A549 treated with AZD9567 at 1 μM for 4 hours (cell line): ENCODE results near the gene L2HGDH. TPM values are rescaled to one million over a fixed set of nuclear protein-coding genes. Genes with fewer than 3 reads are reported as not detected.

ENCODE experiments used
- total RNA-seq: library from RNA; stranded (reverse); fragments of 200-300 nt; extraction: Qiagen RNA extraction; gene quantifications from 5 replicates; pipeline ENCODE4 v1.2.3, GENCODE V29; 2022; ENCODE audit not compliant: insufficient read depth

L2HGDH gene
- 8.5 to 11.4 TPM (median 10.5 TPM) in 5 replicates for total RNA-seq

DNA sequence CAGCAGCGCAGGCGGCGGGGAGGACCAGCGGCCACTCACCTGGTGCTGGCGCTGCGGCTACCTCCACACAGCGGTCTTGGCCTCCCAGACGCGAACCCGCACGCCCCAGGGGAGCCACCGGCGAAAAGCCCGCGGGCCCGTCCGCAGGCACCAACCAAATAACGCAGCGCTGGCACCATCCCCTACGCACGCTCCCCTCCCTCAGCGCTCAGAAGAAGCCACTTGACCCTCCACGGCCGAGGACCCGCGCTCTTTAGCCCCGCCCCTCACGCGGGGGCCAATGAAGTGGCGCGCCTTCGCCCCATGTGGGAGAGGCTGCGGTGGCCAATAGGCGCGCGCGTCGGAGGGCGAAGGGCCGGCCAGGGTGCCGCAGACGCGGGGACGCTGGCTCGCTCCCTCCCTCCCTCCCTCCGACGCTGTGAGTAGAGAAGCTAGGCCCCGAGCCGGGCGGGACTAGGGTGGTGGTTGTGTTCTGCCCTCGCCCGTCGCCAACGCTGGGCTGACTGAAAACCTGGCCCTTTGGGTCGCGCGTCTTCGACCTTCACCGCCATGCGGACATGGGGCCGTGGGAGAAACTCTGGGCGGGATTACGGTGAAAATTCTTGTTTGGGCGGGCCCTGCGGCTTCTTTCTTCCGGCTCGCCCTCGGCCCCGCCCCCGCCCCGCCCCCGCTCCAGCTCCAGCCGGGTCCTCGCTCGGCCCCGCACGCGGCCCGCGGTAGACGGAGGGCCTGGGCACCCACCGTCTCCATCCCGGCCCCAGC is at the start of gene L2HGDH, which contains the start of gene DMAC2L:
Gene L2HGDH (minus strand): TSS at position 258 of the 762 bp plus-strand sequence. CDS start 79 bp downstream, at position 179.
Gene DMAC2L (plus strand): TSS at position 353 of the 762 bp plus-strand sequence. CDS start 9,164 bp downstream, outside the sequence.

DNA sequence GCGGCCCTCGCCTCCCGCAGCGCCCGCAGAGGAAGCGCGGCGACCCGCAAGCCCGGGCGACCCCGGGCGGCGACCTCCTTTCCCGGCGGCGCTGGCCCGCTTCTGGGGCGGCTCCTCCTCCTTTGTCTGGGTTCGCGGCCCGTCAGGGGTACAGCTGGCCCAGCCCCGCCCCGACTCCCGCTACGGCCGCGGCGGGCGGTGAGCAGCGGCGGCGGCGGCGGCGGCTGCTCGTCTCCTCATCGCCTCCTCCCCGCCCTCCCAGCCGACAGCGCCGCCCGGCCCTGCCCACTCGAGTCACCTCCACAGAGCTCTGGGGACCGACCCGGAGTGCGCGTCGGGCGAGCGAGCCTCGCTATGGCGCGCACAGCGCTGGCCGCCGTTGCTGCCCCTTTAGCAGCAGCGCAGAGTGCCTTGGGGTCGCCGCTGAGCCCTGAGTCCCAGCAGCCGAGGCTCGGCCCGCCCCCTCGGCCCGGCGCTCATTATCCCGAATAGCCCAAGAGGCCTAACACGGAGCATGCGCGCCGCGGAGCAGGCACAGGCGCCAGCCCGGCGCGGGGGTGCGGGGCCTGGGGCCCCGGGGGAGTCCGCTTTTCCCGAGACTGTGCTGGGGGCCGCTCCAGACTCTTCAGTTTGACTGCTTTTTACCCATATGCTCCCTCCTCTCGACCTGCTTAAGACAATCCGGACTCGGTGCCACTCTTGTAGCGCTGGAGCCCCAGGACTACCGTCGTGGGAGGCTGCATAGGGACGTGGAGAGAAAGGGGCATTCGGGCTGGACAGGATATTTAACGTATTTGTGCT is 80.4 kb downstream of the L2HGDH start, which contains the start of gene SOS2:
Gene SOS2 (minus strand): TSS at position 104 of the 801 bp plus-strand sequence. CDS start 295 bp downstream, outside the sequence.

Other genes with a start within 250 kb of the L2HGDH start
- 4.0 to 11.5 TPM (median 9.5 TPM) in 5 replicates for gene VCPKMT, start 195.7 kb downstream of the L2HGDH start, total RNA-seq
- 8.1 to 14.6 TPM (median 11.8 TPM) in 5 replicates for gene SOS2, start 80.7 kb downstream of the L2HGDH start, total RNA-seq
- gene DMAC2L, start 95 bp upstream of the L2HGDH start, total RNA-seq = 9.4 to 14.8 TPM (median 12.9 TPM) in 5 replicates
- gene CDKL1, start 84.7 kb upstream of the L2HGDH start, total RNA-seq = 6.1 to 14.7 TPM (median 8.6 TPM) in 5 replicates
- gene MAP4K5, start 220.3 kb upstream of the L2HGDH start, total RNA-seq = 28.7 to 37.6 TPM (median 37.0 TPM) in 5 replicates
- gene ATL1, start 247.9 kb upstream of the L2HGDH start, total RNA-seq = 5.3 to 7.1 TPM (median 5.7 TPM) in 5 replicates